ENCODE results near the gene SPRY2. TPM values are rescaled to one million over a fixed set of nuclear protein-coding genes. Genes with fewer than 3 reads are reported as not detected.
"Not testable (repeated sequence)": the region's sequence is repeated elsewhere in the genome, so short reads cannot be mapped to it uniquely, and the experiment has no call there.

The SPRY2 gene
- total RNA-seq, 2 experiments from 2014 or later: 0.29 to 0.31 TPM

DNA sequence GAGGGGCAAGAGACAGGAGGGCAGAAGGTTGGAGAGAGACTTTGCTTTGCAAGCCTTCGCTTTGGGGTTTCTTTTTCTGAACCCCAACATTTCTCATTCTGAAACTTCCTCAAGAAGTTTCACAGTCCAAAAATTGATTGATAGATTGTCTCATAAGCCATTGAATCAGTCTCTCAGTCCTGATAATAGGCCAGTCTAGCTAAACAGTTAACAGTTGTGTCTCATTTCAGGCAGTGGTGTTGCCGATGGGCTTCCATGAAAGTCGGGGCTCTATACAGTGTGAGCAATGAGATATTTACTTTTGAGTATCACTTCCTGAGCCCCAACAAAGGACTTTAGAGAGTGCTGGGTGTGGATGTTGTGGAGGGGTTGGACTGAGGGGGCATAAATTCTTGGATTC is 26.5 kb upstream of the SPRY2 start:
- Mint-ChIP-seq H3K4me3 (no peak overlapping the region), H3K27ac (no peak overlapping the region), H3K9me3 (no peaks in the 10 kb centered on the region)

DNA sequence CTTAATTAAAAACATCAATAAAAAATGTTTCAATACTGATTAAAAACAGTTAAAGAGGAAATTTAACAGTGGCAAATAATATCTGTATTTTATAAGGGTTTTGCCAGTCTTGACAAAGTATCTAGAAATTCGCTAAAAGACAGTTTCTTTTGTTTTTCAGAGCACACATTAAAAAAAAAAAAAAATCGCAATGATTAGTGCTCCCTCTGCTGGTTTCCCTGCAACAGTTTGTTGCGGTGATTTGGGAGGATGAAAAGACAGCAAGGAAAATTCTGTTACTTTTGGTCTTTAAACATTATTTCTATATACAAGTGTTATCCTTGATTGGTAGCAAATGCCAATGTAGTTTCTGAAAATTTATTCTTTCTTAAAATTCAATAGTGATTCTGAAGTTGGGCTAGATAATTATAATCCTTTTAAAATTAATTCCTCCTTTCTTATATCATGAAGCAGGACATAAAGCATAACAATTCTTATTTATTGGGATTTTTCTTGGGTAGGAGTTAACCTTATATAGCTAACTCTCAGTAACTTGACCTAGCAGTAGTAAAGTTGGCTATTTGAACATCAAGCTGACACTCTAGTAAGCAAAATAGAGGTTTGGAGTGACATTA is 23.1 kb upstream of the SPRY2 start:
- Mint-ChIP-seq H3K9me3 (no peaks in the 10 kb centered on the region), H3K4me3 (no peak overlapping the region), H3K27me3 (peaks cover 1% of the 10 kb centered on the region), H3K27ac (no peak overlapping the region), H3K4me1 (ENCODE audit: low read depth) (no peaks in the 10 kb centered on the region), H3K36me3 (no peaks in the 10 kb centered on the region)
- CTCF ChIA-PET: interaction anchor here (0.9 kb wide), 1 partner anchor 18 kb away, joined by 3 read pairs; no protein-coding TSS in a partner anchor
- intact Hi-C loops (cut with micrococcal nuclease): loop anchor here (2.0 to 10.0 kb wide), 4 partner anchors 21 to 939 kb away; no protein-coding TSS in a partner anchor
- DNase-seq: no peak
- POLR2A ChIA-PET: no interaction called here

More for the DNA sequence above, 26.5 kb upstream of the SPRY2 start:
- Mint-ChIP-seq H3K4me1 (ENCODE audit: low read depth) (no peaks in the 10 kb centered on the region), H3K36me3 (no peaks in the 10 kb centered on the region), H3K27me3 (no peaks in the 10 kb centered on the region)
- POLR2A ChIA-PET: no interaction called here
- intact Hi-C loops (cut with micrococcal nuclease): loop anchor here (10.0 kb wide), 1 partner anchor 943 kb away; no protein-coding TSS in a partner anchor
- DNase-seq: no peak
- CTCF ChIA-PET: no interaction called here

DNA sequence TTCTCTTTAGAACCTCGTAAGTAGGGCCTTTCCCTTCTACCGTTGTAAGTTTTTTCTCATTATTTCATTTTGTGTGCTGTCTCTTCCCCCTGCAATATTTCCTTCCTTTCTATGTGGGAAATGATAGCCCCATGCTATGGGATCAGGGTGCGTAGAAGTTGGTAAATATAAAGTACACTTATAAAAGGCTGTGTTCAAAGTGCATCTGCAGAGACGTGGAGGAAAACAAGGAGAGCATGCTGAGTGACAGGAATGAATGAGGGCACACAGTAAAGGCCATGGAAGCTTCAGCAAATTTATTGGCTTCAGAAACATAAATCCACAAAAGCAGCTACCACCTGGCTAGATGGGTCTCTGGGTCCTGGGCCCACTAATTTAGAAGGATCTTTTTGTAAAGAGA is 21.6 kb upstream of the SPRY2 start:
- ChIA-PET POLR2A (no interaction called here), CTCF (no interaction called here)
- Mint-ChIP-seq H3K9me3 (no peaks in the 10 kb centered on the region), H3K27ac (no peak overlapping the region), H3K4me3 (no peak overlapping the region), H3K36me3 (no peaks in the 10 kb centered on the region), H3K27me3 (peaks cover 1% of the 10 kb centered on the region), H3K4me1 (ENCODE audit: low read depth) (no peaks in the 10 kb centered on the region)
- no peak for DNase-seq
- intact Hi-C loops (cut with micrococcal nuclease): loop anchor here (2.0 to 10.0 kb wide), 4 partner anchors 20 to 938 kb away; no protein-coding TSS in a partner anchor

DNA sequence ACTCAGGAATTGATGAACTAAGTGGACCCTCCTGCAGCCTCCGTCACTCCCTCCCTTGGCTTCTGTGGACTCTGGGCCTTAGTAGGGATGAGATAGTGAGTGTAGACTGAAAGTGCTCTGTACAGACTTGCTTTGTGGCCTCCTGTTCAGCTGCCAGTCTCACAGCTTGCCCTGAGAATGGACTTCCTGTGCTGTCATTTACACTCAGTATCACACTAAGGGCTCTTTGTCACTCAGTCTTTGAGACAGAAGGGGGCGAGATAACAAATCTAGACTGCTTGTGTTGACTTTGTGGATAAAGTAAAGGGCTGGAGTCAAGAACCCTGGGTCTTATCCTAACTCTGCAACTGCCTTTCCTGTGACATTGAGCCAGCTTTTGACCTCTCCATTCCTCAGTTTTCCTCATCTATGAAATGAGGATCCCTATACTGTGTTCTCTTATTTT is 21.0 kb upstream of the SPRY2 start:
- no peak for DNase-seq
- H3K4me1 Mint-ChIP-seq (ENCODE audit: low read depth): no peaks in the 10 kb centered on the region
- peaks cover 1% of the 10 kb centered on the region for H3K27me3 Mint-ChIP-seq
- no peak overlapping the region for H3K4me3 Mint-ChIP-seq
- intact Hi-C loops (cut with micrococcal nuclease): loop anchor here (2.0 to 10.0 kb wide), 4 partner anchors 19 to 937 kb away; no protein-coding TSS in a partner anchor
- POLR2A ChIA-PET: no interaction called here
- H3K9me3 Mint-ChIP-seq: no peaks in the 10 kb centered on the region
- H3K36me3 Mint-ChIP-seq: no peaks in the 10 kb centered on the region
- CTCF ChIA-PET: no interaction called here
- H3K27ac Mint-ChIP-seq: no peak overlapping the region

DNA sequence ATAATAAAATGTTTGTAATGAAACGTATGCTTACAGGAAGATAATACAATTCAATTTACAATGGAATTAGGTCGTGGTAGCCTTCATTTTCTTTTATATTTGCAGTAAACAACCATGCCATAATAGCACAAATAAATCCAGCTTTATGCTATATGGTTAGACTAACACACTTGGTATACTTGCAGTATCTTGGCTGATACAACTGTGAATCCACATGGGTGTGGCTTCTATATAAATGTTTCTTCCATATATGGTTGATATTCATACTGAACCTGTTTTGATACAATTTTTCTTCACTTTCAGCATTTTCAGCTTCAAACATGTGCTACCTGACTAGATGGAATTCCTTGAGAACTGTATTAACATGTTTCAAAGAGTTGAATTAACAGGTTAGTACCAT is 20.4 kb upstream of the SPRY2 start:
- intact Hi-C loops (cut with micrococcal nuclease): loop anchor here (5.0 to 10.0 kb wide), 2 partner anchors 584 to 936 kb away; no protein-coding TSS in a partner anchor
- Mint-ChIP-seq H3K4me1 (ENCODE audit: low read depth) (no peaks in the 10 kb centered on the region), H3K4me3 (no peak overlapping the region), H3K27ac (no peak overlapping the region), H3K36me3 (no peaks in the 10 kb centered on the region), H3K27me3 (peaks cover 1% of the 10 kb centered on the region), H3K9me3 (no peaks in the 10 kb centered on the region)
- DNase-seq: no peak
- ChIA-PET CTCF (no interaction called here), POLR2A (no interaction called here)

DNA sequence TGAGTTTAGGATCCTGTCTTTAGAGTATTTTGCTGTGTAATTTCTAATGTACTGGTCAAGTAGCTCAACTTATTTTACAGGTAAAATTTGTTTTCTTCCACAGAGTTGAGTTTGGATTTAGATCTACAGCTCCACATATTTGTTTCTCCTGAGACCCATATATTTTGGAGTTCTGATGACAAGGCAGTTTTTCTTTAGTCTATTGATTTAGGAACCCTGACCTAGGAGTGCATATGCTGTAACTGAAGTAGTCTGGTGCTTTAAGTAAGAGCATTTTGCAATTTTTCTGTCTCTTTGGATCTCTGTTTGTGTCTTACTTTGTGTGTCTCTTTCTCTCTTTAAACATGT is 19.5 kb upstream of the SPRY2 start:
- Mint-ChIP-seq H3K4me3 (no peak overlapping the region), H3K36me3 (no peaks in the 10 kb centered on the region), H3K27ac (no peak overlapping the region), H3K9me3 (no peaks in the 10 kb centered on the region), H3K4me1 (ENCODE audit: low read depth) (no peaks in the 10 kb centered on the region), H3K27me3 (peaks cover 1% of the 10 kb centered on the region)
- intact Hi-C loops (cut with micrococcal nuclease): loop anchor here (5.0 to 10.0 kb wide), 2 partner anchors 583 to 936 kb away; no protein-coding TSS in a partner anchor
- ChIA-PET CTCF (interaction anchor here (1.9 kb wide), 1 partner anchor 18 kb away, joined by 9 read pairs; no protein-coding TSS in a partner anchor), POLR2A (no interaction called here)
- no peak for DNase-seq

DNA sequence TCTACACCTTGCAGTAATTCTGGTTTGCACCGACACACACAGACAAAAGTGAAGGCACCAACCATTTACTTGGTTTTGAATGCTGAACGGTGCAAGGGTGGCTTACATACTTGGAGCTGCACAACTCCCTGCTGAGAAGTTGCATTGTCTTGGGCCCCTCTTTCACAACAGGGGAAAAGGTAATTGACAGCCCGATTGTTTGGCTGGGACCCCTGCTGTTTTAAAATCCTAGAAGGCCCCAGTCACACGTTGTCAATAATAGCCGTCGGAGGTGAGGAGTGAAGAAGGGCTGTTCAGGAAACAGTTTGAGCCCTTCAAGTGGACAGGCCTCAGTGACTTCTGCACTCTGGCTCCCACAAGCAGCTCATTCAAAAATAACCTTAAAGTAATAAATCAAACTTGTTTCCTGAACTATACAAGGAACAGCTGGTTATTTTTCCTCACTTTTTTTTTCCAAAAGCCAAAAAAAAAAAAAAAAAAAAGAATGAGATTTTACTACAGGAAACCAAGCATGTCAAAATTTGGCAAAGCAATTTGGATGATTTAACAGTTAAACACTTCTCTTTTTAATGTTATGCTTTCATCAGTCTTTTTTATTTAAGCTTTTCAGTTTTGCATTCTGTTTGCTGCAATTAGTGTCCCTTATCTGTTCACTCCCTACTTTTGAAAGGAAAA is 19.0 kb upstream of the SPRY2 start:
- H3K4me1 Mint-ChIP-seq (ENCODE audit: low read depth): no peaks in the 10 kb centered on the region
- POLR2A ChIA-PET: no interaction called here

DNA sequence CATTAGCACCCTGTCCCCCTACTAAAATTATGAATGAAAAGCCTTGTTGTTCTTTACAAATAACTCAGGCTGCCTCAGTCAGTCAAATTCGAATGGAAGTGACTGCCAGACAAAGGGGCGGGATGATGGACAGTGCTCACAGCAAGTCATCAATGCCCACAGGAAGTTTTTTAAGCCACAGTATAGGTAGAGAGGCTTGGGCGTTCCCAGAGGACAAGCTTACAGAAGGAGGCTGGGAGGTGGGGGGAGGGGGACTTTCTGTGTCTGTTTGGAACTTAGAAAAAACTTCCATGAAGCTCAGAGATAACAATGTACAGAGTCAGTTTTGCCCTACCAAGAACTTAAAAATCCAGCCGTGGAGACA is 18.5 kb upstream of the SPRY2 start:
- CTCF ChIA-PET: interaction anchor here (1.9 kb wide), 1 partner anchor 17 kb away, joined by 9 read pairs; no protein-coding TSS in a partner anchor
- no peaks in the 10 kb centered on the region for H3K9me3 Mint-ChIP-seq

More for the DNA sequence above, 19.0 kb upstream of the SPRY2 start:
- Mint-ChIP-seq H3K4me3 (no peak overlapping the region), H3K36me3 (no peaks in the 10 kb centered on the region), H3K27me3 (peaks cover 1% of the 10 kb centered on the region), H3K27ac (no peak overlapping the region), H3K9me3 (no peaks in the 10 kb centered on the region)
- CTCF ChIA-PET: interaction anchor here (1.9 kb wide), 1 partner anchor 17 kb away, joined by 9 read pairs; no protein-coding TSS in a partner anchor
- DNase-seq: no peak
- intact Hi-C loops (cut with micrococcal nuclease): loop anchor here (5.0 to 10.0 kb wide), 2 partner anchors 583 to 935 kb away; no protein-coding TSS in a partner anchor

DNA sequence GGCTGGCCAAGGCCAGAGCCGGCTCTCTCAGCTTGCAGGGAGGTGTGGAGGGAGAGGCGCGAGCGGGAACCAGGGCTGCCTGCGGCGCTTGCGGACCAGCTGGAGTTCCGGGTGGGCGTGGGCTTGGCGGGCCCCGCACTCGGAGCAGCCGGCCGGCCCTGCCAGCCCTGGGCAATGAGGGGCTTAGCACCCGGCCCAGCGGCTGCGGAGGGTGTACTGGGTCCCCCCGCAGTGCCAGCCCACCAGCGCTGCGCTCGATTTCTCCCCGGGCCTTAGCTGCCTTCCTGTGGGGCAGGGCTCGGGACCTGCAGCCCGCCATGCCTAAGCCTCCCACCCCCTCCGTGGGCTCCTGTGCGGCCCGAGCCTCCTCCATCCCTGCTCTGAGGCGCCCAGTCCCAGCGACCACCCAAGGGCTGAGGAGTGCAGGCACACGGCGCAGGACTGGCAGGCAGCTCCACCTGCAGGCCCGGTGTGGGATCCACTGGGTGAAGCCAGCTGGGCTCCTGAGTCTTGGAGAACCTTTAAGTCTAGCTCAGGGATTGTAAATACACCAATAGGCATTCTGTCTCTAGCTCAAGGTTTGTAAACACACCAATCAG is 14.7 kb upstream of the SPRY2 start:
- CTCF ChIA-PET; H3K36me3 Mint-ChIP-seq; POLR2A ChIA-PET; H3K27ac Mint-ChIP-seq; DNase-seq; H3K9me3 Mint-ChIP-seq; H3K4me3 Mint-ChIP-seq; intact Hi-C loops (cut with micrococcal nuclease); H3K4me1 Mint-ChIP-seq (ENCODE audit: low read depth); H3K27me3 Mint-ChIP-seq: not testable (repeated sequence)

More for the DNA sequence above, 18.5 kb upstream of the SPRY2 start:
- Mint-ChIP-seq H3K27me3 (peaks cover 1% of the 10 kb centered on the region), H3K4me3 (no peak overlapping the region), H3K36me3 (no peaks in the 10 kb centered on the region), H3K4me1 (ENCODE audit: low read depth) (no peaks in the 10 kb centered on the region), H3K27ac (no peak overlapping the region)
- POLR2A ChIA-PET: no interaction called here
- intact Hi-C loops (cut with micrococcal nuclease): no loop called here
- DNase-seq: no peak

DNA sequence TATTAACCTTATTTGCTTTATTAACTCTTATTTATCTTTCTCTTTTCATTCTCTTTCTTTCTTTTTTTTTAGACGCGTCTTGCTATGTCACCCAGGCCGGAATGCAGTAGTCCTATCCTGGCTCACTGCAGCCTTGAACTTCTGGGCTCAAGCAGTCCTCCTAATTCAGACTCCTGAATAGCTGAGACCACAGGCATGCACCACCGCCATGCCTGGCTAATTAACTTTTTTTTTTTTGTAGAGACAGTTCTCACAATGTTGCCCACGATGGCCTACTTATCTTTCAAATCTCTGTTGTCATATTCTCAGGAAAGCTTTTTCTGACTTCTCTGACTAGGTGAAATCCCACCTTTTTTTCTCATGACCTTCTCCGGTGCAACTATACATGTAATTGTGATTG is 7.8 kb upstream of the SPRY2 start:
- H3K27ac Mint-ChIP-seq: no peak overlapping the region
- ChIA-PET POLR2A (no interaction called here), CTCF (no interaction called here)
- no peak for DNase-seq
- H3K4me1 Mint-ChIP-seq (ENCODE audit: low read depth): no peaks in the 10 kb centered on the region
- intact Hi-C loops (cut with micrococcal nuclease): no loop called here
- H3K4me3 Mint-ChIP-seq: no peak overlapping the region
- no peaks in the 10 kb centered on the region for H3K36me3 Mint-ChIP-seq
- H3K27me3 Mint-ChIP-seq: peaks cover 28% of the 10 kb centered on the region
- peaks cover 5% of the 10 kb centered on the region for H3K9me3 Mint-ChIP-seq

DNA sequence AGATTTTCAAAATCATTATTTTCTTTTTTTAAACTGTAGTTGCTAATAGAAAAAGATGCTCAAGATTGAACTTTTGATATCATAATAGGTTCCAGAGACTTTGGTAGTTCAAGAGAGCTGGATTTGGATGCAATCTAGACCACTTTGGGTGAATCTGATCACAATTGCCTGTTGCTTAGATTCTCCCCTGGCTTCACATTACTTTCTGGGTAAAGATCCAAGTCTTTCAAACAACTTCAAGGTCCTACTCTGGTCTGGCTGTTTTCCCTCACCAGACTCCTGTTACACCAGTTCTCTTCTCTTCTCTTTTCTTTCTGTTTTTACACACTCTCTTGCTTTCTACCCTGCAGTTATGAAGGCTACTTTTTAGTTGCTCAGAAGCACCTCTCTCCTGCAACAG is 7.4 kb upstream of the SPRY2 start:
- intact Hi-C loops (cut with micrococcal nuclease): no loop called here
- no peak overlapping the region for H3K27ac Mint-ChIP-seq
- peaks cover 32% of the 10 kb centered on the region for H3K27me3 Mint-ChIP-seq
- ChIA-PET CTCF (no interaction called here), POLR2A (no interaction called here)
- no peaks in the 10 kb centered on the region for H3K4me1 Mint-ChIP-seq (ENCODE audit: low read depth)
- no peak overlapping the region for H3K4me3 Mint-ChIP-seq
- DNase-seq: no peak
- H3K9me3 Mint-ChIP-seq: peaks cover 5% of the 10 kb centered on the region
- no peaks in the 10 kb centered on the region for H3K36me3 Mint-ChIP-seq

DNA sequence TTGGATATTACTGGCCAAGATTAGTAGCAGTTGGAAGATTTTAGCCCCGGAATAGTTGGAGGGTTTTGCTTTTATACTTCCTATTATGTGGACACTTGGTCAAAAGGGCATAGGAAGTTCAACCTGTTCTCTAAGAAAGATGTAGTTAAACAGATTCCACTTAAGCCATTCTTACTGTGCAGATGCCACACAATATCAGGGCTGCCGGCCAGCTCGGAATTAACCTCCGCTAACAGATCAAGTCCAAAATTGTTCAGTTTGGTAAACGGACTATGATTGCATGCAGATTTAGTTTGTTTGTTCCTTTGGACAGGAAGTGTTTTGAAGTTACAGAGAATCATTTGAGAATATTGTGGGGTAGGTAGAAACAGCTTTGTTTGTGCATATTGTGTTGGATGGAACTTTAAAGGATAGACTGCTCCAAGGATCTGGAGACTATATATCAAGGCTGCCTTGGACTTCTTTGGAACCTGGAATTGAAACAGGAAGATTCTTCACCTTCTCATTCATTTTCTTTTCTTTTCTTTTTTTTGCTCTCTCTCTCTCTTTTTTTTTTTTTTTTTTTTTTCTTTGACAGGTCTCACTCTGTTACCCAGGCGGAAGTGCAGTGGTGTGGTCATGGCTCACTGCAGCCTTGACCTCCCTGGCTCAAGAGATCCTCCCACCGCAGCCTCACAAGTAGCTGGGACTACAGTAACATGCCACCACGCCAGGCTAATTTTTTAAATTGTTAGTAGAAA is 5.0 kb upstream of the SPRY2 start:
- ChIA-PET POLR2A (no interaction called here), CTCF (interaction anchor here (1.6 kb wide), 1 partner anchor 19 kb away, joined by 3 read pairs; no protein-coding TSS in a partner anchor)
- DNase-seq: no peak
- Mint-ChIP-seq H3K27ac (no peak overlapping the region), H3K27me3 (peaks cover 37% of the 10 kb centered on the region), H3K36me3 (no peaks in the 10 kb centered on the region), H3K4me3 (no peak overlapping the region), H3K4me1 (ENCODE audit: low read depth) (peaks cover 8% of the 10 kb centered on the region), H3K9me3 (no peaks in the 10 kb centered on the region)
- intact Hi-C loops (cut with micrococcal nuclease): no loop called here

Data from activated CD4-positive, alpha-beta memory T cell treated with anti-CD3 and anti-CD28 coated beads for 36 hours (primary cell).